Measurements from ENCODE around the gene HSH2D.

Gene HSH2D

DNA sequence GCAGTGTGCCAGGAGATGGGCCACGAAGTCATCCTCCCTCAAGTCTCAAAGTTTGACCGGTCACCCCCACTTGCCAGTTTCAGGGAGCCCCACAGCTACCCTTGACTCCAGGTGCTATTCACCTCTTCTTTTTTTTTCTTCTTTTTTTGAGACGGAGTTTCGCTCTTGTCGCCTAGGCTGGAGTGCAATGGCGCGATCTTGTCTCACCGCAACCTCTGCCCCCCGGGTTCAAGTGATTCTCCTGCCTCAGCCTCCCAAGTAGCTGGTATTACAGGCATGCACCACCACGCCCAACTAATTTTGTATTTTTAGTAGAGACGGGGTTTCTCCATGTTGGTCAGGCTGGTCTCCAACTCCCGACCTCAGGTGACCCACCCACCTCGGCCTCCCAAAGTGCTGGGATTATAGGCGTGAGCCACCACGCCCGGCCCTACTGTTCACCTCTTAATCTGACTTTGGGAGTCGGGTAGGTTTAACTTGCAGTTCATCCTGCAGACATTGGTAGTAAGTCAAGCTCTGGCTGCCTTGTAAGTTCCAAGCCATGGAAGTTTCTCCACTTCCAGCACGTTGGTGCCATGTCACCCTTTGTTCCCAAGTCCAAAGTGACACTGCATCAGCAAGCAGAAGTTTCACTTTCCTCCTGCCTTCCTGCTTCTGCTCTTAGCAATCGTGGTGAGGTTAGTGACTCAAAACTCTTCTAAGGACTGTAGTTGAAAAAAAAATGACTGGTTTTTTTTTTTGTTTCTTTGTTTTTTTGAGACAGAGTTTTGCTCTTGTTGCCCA, 24.2 kb upstream of the HSH2D start:
- DNase-seq (ENCODE audit: low spot score), result peak; percentile 29

DNA sequence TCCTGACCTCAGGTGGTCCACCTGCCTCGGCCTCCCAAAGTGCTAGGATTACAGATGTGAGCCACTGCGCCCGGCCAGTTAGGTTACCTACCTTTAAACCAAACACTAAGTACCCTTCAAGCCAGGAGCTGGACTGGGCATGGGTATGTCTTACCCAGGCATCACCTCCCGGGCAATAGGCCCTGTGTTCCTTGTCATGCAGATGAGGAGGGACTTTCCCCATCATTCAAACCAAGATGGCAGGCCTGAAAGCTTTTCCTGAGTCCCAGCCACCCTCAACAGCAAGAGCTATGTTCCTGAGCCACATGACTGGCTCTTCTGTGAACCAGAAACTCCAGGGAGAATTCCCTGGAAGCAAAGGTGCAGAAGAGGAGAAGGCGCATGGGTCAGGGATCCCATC, 22.3 kb upstream of the HSH2D start:
- DNase-seq (ENCODE audit: low spot score), result no peak

DNA sequence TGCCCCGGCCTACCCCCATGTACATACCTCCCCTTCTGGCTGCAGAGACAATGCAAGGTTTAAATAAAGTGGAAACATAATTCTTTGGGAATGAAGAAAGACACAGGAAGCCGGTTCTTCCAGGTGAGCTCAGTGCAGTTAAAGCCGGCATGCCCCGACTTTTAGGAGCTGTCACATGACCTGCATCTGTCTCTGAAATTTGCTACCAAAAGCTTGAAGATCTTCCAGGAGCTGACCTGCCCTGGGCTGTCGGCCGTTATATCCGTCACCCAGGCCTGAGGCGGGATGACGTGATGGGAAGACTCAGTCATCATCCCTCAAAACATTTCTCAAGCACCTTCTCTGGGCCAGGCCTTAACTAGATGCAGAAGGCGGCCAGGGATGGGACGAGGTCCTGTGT, 21.5 kb upstream of the HSH2D start:
- DNase-seq (ENCODE audit: low spot score), result no peak

DNA sequence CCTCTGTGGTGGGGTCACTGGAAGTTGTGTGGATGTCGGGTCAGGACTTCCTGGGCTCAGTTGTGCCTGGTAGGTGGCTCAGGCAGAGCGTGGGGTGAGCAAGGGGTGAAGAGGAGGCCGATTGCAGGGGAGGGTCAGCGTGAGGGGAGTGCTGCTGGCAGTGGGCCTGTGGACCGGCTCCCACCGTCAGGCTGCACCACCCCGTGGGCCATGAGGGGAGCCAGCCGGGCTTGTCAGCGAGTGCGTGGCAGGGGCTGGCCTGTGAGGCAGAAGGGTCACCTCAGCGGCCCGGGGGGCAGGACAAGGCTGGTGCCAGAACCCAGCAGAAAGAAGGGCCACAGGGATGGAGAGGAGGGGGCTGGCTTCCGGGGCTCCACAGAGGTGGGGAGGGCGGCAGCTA, 18.5 kb upstream of the HSH2D start:
- DNase-seq (ENCODE audit: low spot score), result no peak

DNA sequence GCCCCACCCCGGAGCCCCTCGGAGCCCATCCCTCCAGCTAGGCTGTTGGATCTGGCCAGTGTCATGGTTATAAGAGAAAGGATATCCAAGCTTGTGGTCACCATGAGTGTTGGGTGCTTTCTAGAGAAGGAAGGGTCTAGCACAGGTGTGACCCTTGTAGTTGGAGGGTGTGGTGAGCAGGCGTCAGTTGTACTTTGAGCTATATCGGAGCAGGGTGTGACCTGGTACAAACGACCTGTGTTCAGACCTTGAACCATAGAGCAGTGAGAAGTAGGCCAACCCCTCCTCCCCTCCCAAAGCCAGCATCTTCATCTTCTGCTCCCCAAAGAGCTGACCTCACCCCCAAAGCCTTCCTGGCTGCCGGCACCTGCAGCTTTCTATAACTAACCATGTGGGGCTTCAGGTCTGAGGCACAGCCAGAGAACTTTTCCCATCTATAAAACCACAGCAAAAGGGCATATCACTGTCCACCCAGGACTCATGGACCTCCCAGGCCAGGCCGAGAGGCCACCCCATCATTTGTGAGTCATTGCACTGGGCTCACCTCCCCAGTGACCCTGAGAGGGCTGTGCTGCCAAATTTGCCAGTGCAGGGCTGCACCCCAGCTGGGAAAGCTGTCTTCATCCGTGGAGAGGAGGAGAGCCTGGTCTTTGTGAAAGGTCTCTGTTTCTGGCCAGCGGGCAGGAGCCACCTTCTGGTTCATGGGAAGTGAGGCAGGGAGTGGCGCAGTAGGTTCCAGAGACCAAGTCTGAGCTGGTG, 17.6 kb upstream of the HSH2D start:
- no peak for DNase-seq (ENCODE audit: low spot score)

DNA sequence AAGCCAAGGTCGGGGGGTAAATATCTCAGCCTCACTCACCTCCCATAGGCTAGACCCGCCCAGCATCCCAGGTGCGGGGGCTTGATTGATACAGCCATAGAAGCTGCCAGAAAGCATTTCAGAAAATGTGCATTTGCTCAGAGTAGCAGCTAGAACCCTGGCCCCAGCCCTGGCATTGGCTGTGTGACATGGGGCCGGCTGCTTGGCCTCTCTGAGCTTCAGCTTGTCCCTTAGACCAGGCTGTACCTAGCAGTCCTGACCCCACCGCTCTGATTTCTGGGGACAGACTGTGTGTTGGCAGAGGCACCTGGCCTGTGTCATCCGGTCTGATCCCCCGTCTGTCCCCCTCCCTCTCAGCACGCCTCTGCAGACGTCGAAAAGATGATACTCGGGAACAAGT, 16.4 kb upstream of the HSH2D start:
- DNase-seq (ENCODE audit: low spot score), result no peak

DNA sequence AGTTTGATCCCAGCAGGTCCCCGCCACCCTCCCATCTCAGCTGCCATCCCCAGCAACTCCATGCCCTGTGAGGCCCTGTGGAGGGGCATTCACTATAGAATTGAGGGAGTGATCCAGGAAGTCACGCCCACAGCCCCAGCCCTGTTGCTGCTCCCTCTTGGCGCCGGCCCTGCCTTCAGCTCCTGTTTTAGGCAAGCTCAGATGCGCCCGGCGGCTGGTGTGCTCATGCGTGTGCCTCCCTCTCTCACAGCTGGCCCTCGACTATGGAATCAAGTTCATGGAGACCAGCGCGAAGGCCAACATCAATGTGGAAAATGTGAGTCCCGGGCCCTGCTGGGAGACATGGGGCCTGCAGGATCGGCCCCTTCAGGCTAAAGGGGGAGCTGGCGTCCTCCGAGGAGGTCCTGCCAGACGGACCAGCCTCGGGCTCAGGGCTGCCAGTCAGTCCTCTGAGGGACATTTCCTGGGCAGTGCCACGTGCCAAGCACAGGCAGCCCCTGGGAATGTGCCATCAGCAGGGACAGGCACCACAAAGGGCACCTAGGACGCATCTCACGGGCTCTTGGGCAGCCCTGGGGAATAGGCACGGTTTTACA, 15.6 kb upstream of the HSH2D start:
- no peak for DNase-seq (ENCODE audit: low spot score)

DNA sequence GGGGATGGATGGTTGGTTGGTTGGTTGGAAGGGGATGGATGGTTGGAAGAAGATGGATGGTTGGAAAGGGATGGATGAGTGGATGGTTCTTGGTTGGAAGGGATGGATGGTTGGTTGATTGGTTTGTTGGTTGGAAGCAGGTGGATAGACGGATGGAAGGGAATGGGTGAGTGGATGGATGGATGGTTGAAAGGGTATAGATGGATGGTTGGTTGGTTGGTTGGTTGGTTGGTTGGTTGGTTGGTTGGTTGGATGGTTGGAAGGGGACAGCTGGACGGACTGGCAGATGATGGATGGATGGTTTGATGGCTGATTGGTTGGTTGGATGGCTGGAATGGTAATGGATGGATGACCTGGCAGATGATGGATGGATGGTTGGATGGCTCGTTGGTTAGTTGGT, 11.8 kb upstream of the HSH2D start:
- DNase-seq (ENCODE audit: low spot score), result no peak

DNA sequence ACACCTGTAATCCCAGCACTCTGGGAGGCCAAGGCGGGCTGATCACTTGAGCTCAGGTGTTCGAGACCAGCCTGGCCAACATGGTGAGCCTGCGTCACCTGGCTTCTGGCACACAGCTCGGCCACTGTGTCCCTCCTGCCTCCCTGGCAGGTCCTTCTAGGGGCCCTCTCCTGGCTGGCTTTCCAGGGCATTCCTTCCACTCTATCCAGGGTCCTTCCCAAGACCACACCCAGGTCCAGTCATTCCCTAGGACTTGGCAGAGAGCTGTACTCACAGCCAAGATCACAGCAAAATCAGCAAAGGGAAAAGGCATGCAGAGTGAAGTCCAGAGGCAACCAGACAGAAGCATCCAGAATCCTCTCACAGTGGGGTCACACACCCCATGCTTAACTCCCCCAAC, 9.7 kb upstream of the HSH2D start:
- DNase-seq (ENCODE audit: low spot score), result no peak

DNA sequence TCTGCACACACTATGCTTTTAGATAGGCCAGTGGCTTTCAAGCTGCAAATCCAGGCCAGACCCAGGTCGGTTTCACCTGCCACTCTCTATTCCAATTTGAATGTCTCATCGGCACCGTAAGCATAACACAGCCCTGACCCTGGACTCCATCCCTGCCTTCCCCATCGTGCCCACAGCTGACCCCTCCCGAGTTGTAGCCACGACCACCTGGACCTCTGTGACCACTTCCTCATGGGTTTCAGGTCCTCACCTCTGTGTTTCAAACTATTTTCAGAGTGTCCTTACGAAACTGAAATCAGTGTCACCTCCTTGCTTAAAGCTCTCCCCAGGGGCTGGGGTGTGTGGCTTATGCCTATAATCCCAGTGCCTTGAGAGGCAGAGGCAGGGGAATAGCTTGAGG, 9.0 kb upstream of the HSH2D start:
- no peak for DNase-seq (ENCODE audit: low spot score)

DNA sequence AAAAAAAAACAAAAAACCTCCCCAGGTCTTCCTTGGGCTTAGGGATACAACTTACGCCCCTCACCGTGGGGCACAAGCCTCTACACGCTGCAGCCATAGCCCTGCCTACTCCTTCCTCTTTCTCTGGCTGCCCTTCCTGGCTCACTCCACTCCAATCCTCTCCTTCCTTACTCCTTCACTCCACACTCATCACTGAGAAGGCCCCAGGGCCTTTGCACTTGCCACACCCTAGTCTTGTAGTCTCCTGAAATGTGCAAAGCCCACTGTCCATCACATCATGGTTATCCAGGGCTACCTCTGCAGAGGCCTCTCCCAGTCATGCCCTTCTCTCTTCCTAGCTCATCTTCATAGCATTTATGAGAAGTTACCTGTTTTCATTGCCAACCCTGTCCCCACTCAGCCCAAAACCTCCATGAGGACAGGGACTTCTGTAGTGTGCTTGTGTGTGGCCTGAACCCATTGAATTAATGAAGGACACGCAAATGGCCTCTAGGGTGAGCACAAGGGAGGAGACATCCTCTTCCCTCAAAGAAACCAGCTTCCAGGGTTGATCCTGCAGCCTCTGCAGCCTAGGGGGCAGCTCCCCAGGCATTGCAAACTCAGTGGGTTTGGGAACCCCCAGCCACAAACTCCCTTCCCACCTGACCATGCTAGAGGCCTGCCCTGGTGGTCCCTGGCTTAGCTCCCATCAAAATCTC, 7.9 kb upstream of the HSH2D start:
- DNase-seq (ENCODE audit: low spot score), result no peak

DNA sequence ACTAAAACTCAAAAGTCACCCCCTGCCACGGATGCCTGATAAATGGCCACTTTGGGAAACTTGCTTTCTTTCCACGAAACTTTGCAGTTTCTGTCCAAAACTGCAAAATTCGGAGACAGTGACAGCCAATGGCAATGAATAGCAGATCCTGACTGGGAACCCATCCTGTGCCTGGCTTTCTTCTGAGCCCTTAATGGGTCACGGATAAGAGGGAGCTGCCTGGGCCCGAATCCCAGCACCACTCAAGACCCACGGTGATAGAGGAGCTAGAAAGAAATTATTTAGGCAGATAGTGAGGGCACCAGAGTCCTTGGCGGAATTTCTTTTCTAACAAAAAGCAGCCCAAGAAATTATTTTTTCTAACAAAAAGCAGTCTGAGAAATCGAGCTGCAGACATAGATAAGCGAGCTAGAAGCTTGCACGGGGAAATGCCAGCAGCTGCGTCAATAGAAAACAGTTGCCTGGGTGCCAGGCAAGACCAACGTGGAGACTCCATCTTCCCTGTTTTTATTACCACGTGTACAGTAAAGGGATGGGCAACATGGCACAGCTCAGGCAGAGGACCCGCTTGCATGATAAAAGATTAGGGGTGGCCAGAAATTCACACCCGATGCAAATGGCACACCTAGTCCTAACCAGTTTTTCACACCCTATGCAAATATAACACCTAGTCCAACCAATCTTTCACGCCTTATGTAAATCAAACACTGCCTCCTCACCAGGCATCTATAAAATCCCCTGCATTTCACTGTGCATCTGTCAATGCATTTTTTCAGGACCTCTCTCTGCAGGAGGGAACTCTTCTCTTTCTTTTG, 7.1 kb upstream of the HSH2D start:
- DNase-seq (ENCODE audit: low spot score), result no peak

DNA sequence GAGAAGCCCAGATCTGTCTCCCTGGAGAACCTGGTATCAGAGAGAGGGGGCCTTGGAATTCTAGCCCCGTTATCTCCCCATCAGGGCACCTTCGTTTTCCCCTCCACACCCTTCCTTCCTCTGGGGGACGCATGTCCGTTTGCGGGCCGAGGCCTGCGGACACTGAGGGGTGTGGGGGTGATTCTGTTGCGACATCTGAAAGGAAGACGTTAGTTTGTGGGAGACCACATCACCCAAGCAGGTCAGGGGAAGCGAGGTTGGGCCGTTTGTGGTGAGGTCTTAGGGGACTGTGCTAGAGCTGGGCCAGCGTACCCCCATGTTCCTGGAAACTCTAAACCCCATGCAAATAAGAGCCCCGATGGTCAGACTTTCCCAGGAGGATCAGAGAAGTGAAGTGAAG, 3.7 kb upstream of the HSH2D start:
- DNase-seq (ENCODE audit: low spot score), result no peak

DNA sequence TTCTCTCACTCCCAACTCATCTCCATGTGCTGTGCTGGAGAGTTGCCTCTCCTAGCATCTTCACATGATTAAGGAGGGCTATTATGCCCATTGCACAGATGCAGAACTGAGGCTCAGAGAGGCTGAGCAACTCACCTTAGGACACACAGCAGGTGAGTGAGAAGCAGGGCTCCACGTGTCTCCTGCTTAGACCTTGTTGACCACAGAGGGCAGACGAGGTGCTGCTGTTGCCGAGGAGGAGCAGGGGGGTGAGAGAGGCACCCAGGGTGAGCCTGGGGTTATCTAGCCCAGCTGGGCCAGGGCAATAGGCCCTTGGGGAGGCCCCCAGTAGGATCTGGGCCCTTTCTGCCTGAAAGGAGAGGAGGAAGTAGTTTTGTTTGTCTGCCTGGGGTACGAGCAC, 2.4 kb upstream of the HSH2D start:
- peak; percentile 80 for DNase-seq (ENCODE audit: low spot score)

DNA sequence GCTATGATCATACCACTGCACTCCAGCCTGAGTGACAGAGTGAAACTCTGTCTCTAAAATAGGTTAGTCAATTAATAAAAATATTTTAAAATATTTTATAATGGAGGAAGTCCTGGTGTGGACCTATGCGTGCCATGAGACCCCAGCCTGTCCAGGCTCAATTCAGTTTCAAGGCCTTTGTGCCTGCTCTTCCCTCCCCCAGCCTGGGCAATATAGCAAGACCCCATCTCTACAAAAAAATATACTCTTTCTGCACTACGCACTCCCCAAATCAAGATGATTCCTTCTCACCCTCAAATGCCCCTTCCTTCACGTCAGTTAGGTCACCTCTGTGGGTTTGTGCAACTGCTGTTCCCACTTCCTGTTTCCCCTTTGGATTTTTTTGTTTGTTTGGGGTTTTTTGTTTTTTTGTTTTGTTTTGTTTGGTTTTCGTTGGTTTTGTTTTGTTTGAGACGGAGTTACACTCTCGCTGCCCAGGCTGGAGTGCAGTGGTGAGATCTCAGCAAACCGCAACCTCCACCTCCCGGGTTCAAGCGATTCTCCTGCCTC, 1.4 kb upstream of the HSH2D start:
- DNase-seq (ENCODE audit: low spot score), result no peak

DNA sequence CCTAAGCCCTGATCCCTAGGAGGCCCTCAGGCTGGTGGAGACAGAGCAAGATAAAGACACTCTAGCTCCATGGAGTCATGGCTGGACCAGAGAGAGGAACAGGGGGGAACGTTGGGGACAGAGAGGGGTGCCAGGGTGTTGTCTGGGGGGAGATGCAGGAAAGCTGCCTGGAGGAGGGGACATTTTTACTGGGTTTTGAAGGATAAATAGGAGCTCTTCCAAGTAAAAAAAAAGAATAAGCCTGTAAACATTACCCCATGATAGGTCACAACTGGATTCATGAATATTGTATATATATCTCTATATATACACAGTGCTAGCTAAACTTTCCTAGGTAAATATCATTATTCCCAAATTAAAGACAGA, 714 bp downstream of the HSH2D start:
- no peak for DNase-seq (ENCODE audit: low spot score)

DNA sequence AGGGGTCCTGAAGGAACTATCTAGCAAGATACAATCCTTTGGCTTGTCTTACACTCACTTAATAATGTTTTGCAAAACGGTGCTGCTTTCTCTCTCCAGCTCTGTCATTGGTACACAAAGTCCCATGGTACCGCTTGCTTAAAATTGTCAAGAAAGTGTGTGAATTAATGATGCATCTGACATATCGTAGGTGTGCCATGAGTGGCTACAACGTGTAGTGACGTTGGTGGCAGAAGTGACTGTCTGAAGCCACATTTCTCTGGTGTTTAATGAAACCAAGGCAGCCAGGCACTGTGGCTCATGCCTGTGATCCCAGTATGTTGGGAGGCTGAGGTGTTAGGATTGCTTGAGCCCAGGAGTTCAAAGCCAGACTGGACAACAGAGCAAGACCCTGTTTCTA, 2.6 kb downstream of the HSH2D start:
- no peak for DNase-seq (ENCODE audit: low spot score)

DNA sequence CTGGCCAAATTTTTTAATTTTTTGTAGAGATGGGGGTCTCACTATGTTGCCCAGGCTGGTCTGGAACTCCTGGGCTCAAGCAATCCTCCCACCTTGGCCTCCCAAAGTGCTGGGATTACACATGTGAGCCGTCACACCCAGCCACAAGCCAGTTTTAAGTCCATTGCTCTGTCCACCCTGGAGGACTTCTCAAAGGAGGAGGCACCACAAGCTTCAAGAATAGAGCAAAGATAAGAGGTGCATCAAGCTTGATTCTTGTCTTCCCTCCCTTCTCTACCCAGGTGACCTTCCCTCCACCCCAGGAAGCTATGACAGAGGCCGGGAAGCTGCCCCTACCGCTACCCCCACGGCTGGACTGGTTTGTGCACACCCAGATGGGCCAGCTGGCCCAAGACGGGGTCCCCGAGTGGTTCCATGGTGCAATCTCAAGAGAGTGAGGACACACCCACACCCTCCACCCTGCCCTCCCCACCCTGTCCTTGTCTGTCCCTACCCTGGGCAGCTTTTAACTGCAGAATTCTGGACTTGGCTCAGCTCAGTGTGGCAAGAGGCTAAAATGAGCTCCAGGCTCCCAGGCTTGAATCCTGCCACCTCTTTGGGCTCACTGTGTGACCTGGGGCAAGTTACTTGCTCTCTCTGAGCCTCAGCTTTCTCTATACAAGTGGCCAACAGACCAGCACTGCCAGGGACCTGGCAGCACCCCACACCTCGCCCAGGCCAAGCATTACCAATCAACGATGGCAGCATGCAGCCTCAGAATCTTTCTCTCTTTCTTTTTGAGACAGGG, 5.2 kb downstream of the HSH2D start:
- DNase-seq (ENCODE audit: low spot score), result no peak

DNA sequence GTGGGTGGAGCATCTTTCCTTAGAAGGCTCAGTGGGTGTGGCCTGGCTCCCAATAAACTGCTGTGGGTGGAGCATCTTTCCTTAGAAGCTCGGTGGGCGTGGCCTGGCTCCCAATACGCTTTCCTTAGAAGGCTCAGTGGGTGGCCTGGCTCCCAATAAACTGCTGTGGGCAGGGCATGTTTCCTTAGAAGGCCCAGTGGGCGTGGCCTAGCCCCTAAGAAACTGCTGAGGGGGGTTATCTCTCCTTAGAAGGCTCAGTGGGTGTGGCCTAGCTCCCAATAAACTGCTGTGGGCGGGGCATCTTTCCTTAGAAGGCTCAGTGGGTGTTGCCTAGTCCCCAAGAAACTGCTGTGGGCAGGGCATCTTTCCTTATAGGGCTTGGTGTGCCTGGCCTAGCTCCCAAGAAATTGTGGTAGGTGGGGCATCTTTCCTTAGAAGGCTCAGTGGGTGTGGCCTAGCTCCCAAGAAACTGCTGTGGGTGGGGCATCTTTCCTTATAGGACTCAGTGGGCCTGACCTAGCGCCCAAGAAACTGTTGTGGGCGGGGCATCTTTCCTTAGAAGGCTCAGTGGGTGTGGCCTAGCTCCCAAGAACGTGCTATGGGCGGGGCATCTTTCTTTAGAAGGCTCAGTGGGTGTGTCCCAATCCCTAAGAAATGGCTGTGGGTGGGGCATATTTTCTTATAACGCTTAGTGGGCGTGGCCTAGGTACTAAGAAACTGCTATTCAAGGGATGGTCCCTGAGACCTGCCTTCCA, 10.3 kb downstream of the HSH2D start:
- no peak for DNase-seq (ENCODE audit: low spot score)

DNA sequence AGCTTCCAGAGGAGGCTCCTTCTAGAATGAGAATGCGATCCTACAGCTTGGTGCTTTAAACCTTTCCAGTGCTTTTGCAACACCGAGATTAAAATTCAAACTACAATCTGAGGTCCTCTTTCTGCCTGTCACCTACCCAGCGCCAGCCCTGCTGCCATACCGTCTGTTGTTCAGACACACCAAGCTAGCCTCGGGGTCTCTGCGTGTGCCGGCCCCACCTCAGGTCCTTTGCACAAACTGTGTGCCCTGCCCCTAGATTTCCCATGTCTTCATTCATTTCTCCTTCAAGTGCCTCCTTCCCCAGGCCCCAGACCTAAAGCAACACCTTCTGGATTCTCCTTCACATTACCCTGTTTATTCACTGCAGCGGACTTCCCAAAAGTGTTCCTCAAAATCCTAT, 11.1 kb downstream of the HSH2D start:
- no peak for DNase-seq (ENCODE audit: low spot score)

Measured in germinal center (tissue), 1 donor.